Right ventricle myocardium inferior (tissue), 1 donor: ENCODE results near the gene ODR4. TPM values are rescaled to one million over a fixed set of nuclear protein-coding genes. Genes with fewer than 3 reads are reported as not detected.
"Not testable (repeated sequence)": the region's sequence is repeated elsewhere in the genome, so short reads cannot be mapped to it uniquely, and the experiment has no call there.

ENCODE experiments used
- ATAC-seq: fragments of 200-7000 bp; cut with Tn5 transposase; one replicate; pipeline ENCODE4 v1.9.1; 2020; ENCODE audit warnings: mild to moderate bottlenecking, moderate library complexity
- DNase-seq: peaks from one replicate; pipeline ENCODE4 v3.0.0; 2021; ENCODE audit errors: missing footprints
- intact Hi-C: fragments of 100-400 bp; cut with DNase I; formaldehyde crosslinking; loops from one replicate; pipeline ENCODE4 v1.11.0; 2022
- total RNA-seq: library from RNA; stranded (reverse); fragmentation: NEBNext Ultra II Directional; extraction: Animal tissue kit (Norgen Biotek cat#: 25700); gene quantifications from one replicate; pipeline ENCODE4 v1.2.1, GENCODE V29; 2021
- donor health status: DM: no; HTN: yes; CAD: no; lungs with severe emphysema.

Gene ODR4
- total RNA-seq, 1 donor from 2014 or later: 9.0 TPM

GRCh38 chr1:186418503-186418902 is 42.9 kb downstream of the ODR4 start:
- intact Hi-C loops: no loop called here
- no peak for DNase-seq

DNA sequence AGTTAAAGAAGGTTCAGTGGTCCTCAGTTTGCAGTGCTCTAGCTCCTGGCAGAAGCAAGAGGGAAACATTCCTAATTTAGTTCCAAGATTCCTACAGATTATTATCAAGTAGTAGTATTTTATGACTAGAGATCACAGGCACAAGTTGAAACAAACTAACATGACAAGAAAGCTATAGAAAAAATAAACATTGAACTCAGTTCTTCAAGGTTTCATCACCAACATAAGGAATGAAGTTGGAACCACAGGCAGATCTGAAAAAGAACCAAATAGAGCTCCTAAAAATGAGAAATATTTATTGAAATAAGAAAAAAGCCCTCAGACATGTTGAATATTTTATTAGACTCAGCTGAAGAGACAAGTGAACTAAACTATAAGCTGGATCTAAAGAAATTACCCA is 44.7 kb downstream of the ODR4 start:
- no peak for DNase-seq
- intact Hi-C loops: no loop called here
- ATAC-seq: no peak

More at GRCh38 chr1:186418503-186418902, 42.9 kb downstream of the ODR4 start:
- ATAC-seq: no peak

DNA sequence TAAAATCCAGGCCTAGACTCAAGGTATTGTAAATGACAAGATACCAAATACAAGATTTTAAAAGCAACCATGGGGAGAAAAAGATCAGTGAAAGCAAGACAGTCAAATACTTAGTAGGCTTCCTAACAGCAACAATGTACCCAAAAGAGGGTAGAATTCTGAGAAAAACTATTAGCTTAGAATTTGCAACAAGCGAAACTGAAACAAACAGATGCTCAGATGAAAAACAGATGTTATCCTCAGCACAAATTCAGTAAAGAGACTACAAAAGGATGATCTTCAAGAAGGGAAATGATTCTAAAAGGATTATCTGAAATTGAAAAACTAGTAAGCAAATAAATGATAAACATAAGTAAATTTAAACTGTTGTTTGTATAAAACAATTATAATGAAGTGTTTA is 45.3 kb downstream of the ODR4 start:
- intact Hi-C loops: no loop called here
- no peak for DNase-seq
- ATAC-seq: no peak

- DNase-seq: no peak
- no peak for ATAC-seq
- intact Hi-C loops: no loop called here
These were observed 45.8 kb downstream of the ODR4 start for GRCh38 chr1:186421446-186421845.

GRCh38 chr1:186424539-186424938 is 48.9 kb downstream of the ODR4 start:
- DNase-seq (no peak), ATAC-seq (peak; percentile 48)
- intact Hi-C loops: no loop called here

GRCh38 chr1:186426118-186426517 is 50.5 kb downstream of the ODR4 start:
- no peak for DNase-seq
- intact Hi-C loops: no loop called here
- no peak for ATAC-seq

- intact Hi-C loops: no loop called here
- ATAC-seq (no peak), DNase-seq (no peak)
These were observed 53.4 kb downstream of the ODR4 start for GRCh38 chr1:186429017-186429416.

DNA sequence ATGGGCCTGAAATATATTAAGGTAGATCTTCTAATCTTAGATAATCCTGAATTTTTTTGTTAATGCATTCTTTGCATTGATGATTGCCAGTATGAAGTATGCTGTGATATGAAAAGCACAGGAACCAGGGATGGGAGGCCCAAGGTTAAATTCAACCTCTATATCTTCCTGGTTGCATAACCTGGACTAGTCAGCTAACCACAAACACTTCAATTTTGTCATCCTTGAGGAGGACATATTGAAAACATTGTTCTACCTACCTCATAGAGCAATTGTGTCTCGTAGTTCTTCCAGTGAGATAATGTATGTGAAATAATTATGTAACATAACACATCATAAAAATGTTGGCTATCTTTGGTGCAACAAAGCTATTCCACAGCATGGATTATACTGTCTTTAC is 59.7 kb downstream of the ODR4 start:
- ATAC-seq (no peak), DNase-seq (no peak)
- intact Hi-C loops: no loop called here

- ATAC-seq (no peak), DNase-seq (no peak)
- intact Hi-C loops: no loop called here
These were observed 62.9 kb downstream of the ODR4 start for GRCh38 chr1:186438567-186438966.

GRCh38 chr1:186440584-186440983 is 64.9 kb downstream of the ODR4 start:
- DNase-seq: no peak
- no peak for ATAC-seq
- intact Hi-C loops: no loop called here

- ATAC-seq (no peak), DNase-seq (no peak)
- intact Hi-C loops: no loop called here
These were observed 67.2 kb downstream of the ODR4 start for GRCh38 chr1:186442651-186443375.

GRCh38 chr1:186443638-186444037 is 68.0 kb downstream of the ODR4 start:
- ATAC-seq (no peak), DNase-seq (no peak)
- intact Hi-C loops: no loop called here

DNA sequence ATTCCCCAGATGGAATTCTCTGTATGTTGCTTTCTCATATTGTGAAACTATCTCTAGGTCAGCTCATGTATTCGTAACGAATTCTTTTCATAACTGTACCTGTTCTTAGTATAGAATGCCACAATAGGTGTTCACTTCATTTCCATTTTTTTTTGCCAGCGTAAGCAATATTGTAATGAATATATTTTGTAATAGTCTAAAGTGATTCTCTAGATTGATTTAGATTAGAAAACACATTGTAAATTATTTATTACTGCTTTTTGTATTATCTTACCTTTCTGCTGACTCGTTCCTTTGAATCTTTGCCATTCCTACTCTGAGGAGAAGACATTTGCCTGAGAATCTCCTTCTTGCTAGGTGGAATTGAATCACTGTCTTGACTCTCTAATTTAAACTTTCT is 70.5 kb downstream of the ODR4 start:
- ATAC-seq: no peak
- DNase-seq: no peak
- intact Hi-C loops: no loop called here

DNA sequence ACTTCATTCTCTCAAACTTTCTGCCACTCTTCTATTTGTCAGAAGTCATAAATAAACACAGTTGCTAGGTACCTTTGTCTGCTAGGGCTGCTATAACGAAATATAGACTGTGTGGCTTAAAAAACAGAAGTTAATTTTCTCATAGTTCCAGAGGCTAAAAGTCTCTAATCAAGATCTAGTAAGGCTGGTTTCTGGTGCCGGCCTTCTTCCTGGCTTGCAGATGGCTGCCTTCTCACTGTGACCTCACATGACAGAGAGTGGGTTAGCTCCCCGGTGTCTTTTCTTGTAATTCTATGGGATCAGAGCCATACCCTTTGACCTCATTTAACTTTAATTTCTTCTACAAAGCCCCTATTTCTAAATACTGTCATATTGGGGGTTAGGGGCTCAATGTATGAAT is 79.3 kb downstream of the ODR4 start:
- ATAC-seq (no peak), DNase-seq (no peak)

DNA sequence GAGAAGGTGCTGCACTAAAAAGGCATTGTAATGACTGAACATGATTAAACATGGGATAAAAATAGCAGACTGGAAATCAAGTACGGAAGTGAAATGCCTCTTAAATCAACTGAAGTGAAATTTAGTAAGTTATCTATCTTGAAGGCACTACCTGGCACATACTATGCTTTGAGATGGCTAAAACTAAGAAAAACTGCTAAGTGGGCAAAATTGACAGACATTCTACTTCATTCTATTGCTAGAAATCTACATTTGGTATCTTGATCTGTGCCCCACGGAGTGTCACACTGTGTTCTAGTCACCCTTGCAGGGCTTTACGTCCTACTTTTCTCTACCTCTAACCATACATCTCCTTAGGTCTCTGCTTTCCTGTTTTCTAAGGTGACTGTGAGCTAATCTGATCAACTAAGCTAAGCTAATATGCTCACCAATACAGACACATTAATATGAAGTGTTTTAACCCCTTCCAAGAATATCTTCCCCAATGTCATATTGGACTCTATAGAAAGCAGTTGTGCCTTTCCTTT is 81.2 kb downstream of the ODR4 start:
- DNase-seq (no peak), ATAC-seq (no peak)
- intact Hi-C loops: no loop called here

More for the DNA sequence above, 79.3 kb downstream of the ODR4 start:
- intact Hi-C loops: no loop called here

DNA sequence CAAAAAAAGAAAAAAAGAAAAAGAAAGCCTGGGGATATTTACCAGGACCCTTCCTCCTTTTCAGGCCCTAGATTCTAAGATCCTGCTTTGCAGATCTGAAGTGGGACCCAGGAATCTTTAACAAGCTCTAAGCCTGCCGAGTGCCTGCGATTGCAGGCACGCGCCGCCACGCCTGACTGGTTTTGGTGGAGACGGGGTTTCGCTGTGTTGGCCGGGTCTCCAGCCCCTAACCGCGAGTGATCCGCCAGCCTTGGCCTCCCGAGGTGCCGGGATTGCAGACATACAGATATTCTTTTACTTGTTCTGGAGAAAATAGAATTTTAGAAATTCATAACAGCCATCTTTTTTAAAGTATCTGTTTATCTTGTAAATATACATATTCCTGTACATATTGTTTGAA is 83.5 kb downstream of the ODR4 start:
- DNase-seq, ATAC-seq, intact Hi-C loops: not testable (repeated sequence)

DNA sequence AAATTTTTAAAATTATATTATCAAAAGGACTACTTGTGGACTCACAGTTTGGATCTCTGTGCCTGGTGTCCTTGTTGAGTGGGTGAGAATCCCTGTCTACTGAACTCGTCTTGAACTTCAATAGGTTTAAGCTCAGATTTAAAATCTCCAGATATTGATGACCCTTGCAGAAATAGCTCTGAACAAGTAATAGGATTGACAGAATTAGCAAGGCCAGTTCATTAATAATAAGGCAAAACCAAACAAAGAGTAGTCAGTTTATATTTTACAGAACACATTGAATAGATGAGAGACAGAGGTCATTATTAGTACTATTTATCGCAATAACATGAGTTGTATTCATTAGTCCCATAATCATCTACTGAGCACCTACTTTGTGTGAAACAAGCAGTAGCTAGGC is 85.4 kb downstream of the ODR4 start, which contains the start of gene PDC:
Gene PDC (minus strand): TSS at position 101 of the 400 bp plus-strand sequence. CDS start 11,655 bp downstream, outside the sequence.
- intact Hi-C loops: no loop called here
- ATAC-seq: no peak
- no peak for DNase-seq

DNA sequence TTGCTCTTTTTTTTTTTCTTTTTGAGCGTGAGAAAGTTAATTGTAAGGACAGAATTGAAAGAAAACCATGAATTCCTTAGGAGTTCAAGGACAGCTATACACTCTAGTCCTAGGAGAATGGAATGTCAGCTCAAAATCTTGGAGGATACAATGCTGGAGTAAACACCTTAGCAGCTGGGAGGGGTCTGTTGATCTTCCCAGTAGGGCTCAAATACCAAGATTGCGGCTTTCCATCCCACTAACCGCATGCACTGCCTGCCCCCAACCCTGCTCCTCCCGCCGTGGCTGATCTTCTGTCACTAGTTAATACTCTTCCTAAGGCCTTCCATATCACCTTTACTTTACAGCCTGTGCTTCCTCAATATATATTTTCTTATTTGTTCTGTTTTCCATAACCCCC is 87.9 kb downstream of the ODR4 start:
- no peak for DNase-seq
- intact Hi-C loops: no loop called here
- no peak for ATAC-seq

DNA sequence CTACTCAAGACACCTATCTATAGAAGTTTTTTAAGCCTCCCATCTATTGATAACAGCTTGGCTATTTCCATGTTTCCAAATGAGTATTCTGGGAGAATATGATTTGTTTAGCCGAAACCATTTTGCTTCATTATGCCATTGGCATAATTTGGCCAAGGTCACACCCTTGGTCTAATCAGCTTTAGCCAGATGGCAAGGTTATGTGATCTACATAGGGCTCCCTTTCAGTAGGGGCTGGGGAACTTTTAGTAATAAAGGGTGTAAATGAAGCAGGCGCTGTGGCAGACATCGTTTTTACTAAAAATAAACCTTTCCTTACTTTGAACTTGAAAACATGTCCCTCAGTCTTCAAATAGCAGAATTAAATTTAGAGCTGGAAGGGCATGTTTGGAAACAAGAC is 88.3 kb downstream of the ODR4 start:
- DNase-seq (no peak), ATAC-seq (no peak)
- intact Hi-C loops: no loop called here

- ATAC-seq, intact Hi-C loops: not testable (repeated sequence)
These were observed 89.9 kb downstream of the ODR4 start for GRCh38 chr1:186465491-186465890.

GRCh38 chr1:186465946-186466345 is 90.3 kb downstream of the ODR4 start:
- DNase-seq (no peak), ATAC-seq (no peak)
- intact Hi-C loops: no loop called here

More at GRCh38 chr1:186465491-186465890, 89.9 kb downstream of the ODR4 start:
- not testable (repeated sequence) for DNase-seq
